Measurements from ENCODE around the gene FHIT.
"Not testable (repeated sequence)": the region's sequence is repeated elsewhere in the genome, so short reads cannot be mapped to it uniquely, and the experiment has no call there.

The FHIT gene

GRCh38 chr3:61221759-61222362, 29.4 kb downstream of the FHIT start:
- Histone ChIP-seq H3K4me3 (no peak overlapping the region), H3K36me3 (peaks cover 0 to 4% (median 0%) of the 10 kb centered on the region in 3 donors), H3K9me3 (peaks cover 0 to 8% (median 0%) of the 10 kb centered on the region in 3 donors), H3K4me1 (peaks cover 0 to under 1% (median 0%) of the 10 kb centered on the region in 4 donors), H3K27ac (no peak overlapping the region), H3K27me3 (no peaks in the 10 kb centered on the region)
- DNase-seq, result no peak
- intact Hi-C loops (cut with DNase I; ENCODE audit: low total_unique reads), result no loop called here
- no peak for TF ChIP-seq CTCF (IDR thresholded peaks at IDR 0.05)

GRCh38 chr3:61218504-61218903, 32.7 kb downstream of the FHIT start:
- Histone ChIP-seq H3K4me3 (no peak overlapping the region), H3K4me1 (no peaks in the 10 kb centered on the region), H3K36me3 (peaks cover 0 to 4% (median 0%) of the 10 kb centered on the region in 3 donors), H3K27me3 (no peaks in the 10 kb centered on the region), H3K27ac (no peak overlapping the region), H3K9me3 (peaks cover 0 to 8% (median 0%) of the 10 kb centered on the region in 3 donors)
- no peak for DNase-seq
- TF ChIP-seq CTCF (IDR thresholded peaks at IDR 0.05), result no peak
- intact Hi-C loops (cut with DNase I; ENCODE audit: low total_unique reads), result no loop called here

- not testable (repeated sequence) for H3K36me3 ChIP-seq
Observed at GRCh38 chr3:61216171-61216570, 35.1 kb downstream of the FHIT start.

GRCh38 chr3:61202086-61202485, 49.2 kb downstream of the FHIT start:
- no peak for DNase-seq
- no peaks in the 10 kb centered on the region for H3K36me3 ChIP-seq
- H3K4me1 ChIP-seq, result no peaks in the 10 kb centered on the region
- H3K27ac ChIP-seq, result no peak overlapping the region
- H3K4me3 ChIP-seq, result no peak overlapping the region
- H3K27me3 ChIP-seq, result no peaks in the 10 kb centered on the region
- H3K9me3 ChIP-seq, result no peaks in the 10 kb centered on the region
- TF ChIP-seq CTCF (IDR thresholded peaks at IDR 0.05), result no peak
- intact Hi-C loops (cut with DNase I; ENCODE audit: low total_unique reads), result no loop called here

More at GRCh38 chr3:61216171-61216570, 35.1 kb downstream of the FHIT start:
- H3K27me3 ChIP-seq; DNase-seq; H3K4me3 ChIP-seq; H3K4me1 ChIP-seq; H3K27ac ChIP-seq; H3K9me3 ChIP-seq; intact Hi-C loops (cut with DNase I; ENCODE audit: low total_unique reads): not testable (repeated sequence)

- Histone ChIP-seq H3K4me1 (no peaks in the 10 kb centered on the region), H3K4me3 (no peak overlapping the region), H3K27ac (no peak overlapping the region), H3K36me3 (no peaks in the 10 kb centered on the region), H3K9me3 (no peaks in the 10 kb centered on the region), H3K27me3 (no peaks in the 10 kb centered on the region)
- intact Hi-C loops (cut with DNase I; ENCODE audit: low total_unique reads), result no loop called here
- no peak for DNase-seq
- TF ChIP-seq CTCF (IDR thresholded peaks at IDR 0.05), result no peak
Observed at GRCh38 chr3:61201071-61201470, 50.2 kb downstream of the FHIT start.

- H3K27ac ChIP-seq, result no peak overlapping the region
- no peaks in the 10 kb centered on the region for H3K9me3 ChIP-seq
- H3K27me3 ChIP-seq, result no peaks in the 10 kb centered on the region
- H3K4me3 ChIP-seq, result no peak overlapping the region
- intact Hi-C loops (cut with DNase I; ENCODE audit: low total_unique reads), result no loop called here
- no peak for TF ChIP-seq CTCF (IDR thresholded peaks at IDR 0.05)
- H3K36me3 ChIP-seq, result no peaks in the 10 kb centered on the region
- DNase-seq, result no peak
- no peaks in the 10 kb centered on the region for H3K4me1 ChIP-seq
Observed at GRCh38 chr3:61200270-61200669, 51.0 kb downstream of the FHIT start.

Data from tibial artery (tissue), 4 donors.